SH-SY5Y (cell line): ENCODE results near the gene NFKBIZ.

Experiments used
- GATA2 ChIP-seq: IDR thresholded peaks from 2 replicates; pipeline ENCODE4 v1.6.1; 2011; ENCODE audit warnings: mild to moderate bottlenecking, low read depth, low read length
- GATA3 ChIP-seq: IDR thresholded peaks from 2 replicates; pipeline ENCODE4 v1.6.1; 2011; ENCODE audit warnings: low read depth, mild to moderate bottlenecking, low read length, moderate library complexity

GRCh38 chr3:101897013-101897412 lies 47.7 kb downstream of the NFKBIZ start:
- no peak for TF ChIP-seq GATA2
- TF ChIP-seq GATA3 = no peak
